ENCODE data around the gene TK1.

DNA sequence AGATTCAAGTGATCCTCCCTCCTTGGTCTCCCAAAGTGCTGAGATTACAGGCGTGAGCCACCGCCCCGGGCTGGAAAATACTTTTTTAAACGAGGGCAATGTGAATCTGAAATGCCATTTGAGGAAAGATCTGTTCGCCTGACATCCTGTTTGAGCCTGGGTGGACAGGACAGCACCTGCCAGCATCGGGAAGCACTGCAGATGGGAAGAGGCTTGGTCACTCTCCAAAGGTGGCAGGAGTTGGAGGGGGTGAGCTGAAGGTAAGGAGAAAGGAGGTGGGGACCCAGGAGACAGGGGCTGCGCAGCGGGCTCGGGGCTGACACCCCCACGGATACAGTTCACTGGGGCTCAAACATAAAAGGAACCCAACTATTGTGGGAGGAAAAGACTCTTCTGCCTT, 23.3 kb upstream of the TK1 start:
- TF ChIP-seq, protein P1, sequence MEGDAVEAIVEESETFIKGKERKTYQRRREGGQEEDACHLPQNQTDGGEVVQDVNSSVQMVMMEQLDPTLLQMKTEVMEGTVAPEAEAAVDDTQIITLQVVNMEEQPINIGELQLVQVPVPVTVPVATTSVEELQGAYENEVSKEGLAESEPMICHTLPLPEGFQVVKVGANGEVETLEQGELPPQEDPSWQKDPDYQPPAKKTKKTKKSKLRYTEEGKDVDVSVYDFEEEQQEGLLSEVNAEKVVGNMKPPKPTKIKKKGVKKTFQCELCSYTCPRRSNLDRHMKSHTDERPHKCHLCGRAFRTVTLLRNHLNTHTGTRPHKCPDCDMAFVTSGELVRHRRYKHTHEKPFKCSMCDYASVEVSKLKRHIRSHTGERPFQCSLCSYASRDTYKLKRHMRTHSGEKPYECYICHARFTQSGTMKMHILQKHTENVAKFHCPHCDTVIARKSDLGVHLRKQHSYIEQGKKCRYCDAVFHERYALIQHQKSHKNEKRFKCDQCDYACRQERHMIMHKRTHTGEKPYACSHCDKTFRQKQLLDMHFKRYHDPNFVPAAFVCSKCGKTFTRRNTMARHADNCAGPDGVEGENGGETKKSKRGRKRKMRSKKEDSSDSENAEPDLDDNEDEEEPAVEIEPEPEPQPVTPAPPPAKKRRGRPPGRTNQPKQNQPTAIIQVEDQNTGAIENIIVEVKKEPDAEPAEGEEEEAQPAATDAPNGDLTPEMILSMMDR (IDR thresholded peaks at IDR 0.05; ENCODE audit: low read length), result no peak
- no peak for TF ChIP-seq EZH2 (optimal IDR thresholded peaks at IDR 0.05; ENCODE audit: low read depth, low read length)
